Endodermal cell (in vitro differentiated cells): ENCODE measurements around the gene EIF5A. TPM values are rescaled to one million over a fixed set of nuclear protein-coding genes. Genes with fewer than 3 reads are reported as not detected.

ENCODE experiments used
- DNase-seq: peaks from one replicate; pipeline ENCODE4 v3.0.0-alpha.2; 2017
- H3K27ac ChIP-seq: 2 replicates; pipeline ENCODE4 v1.5.1; 2013; ENCODE audit warnings: mild to moderate bottlenecking, low read depth, low read length, moderate library complexity
- H3K27me3 ChIP-seq: 2 replicates; pipeline ENCODE4 v1.6.1; 2013; ENCODE audit warnings: mild to moderate bottlenecking, low read length, moderate library complexity; ENCODE audit not compliant: insufficient read depth, control insufficient read depth, poor library complexity, severe bottlenecking
- H3K36me3 ChIP-seq: 2 replicates; pipeline ENCODE4 v1.7.0; 2013; ENCODE audit warnings: mild to moderate bottlenecking, low read length, moderate library complexity; ENCODE audit not compliant: control insufficient read depth, insufficient read depth
- H3K4me1 ChIP-seq: one replicate; pipeline ENCODE4 v1.7.0; 2013; ENCODE audit warnings: low read length; ENCODE audit not compliant: control insufficient read depth, insufficient read depth
- H3K4me3 ChIP-seq: 2 replicates; pipeline ENCODE4 v1.5.1; 2013; ENCODE audit warnings: mild to moderate bottlenecking, low read length, moderate library complexity
- H3K9ac ChIP-seq: 2 replicates; pipeline ENCODE4 v1.6.1; 2013; ENCODE audit warnings: mild to moderate bottlenecking, low read length, moderate library complexity; ENCODE audit not compliant: poor library complexity, severe bottlenecking; ENCODE audit errors: extremely low read depth
- H3K9me3 ChIP-seq: 2 replicates; pipeline ENCODE4 v1.6.1; 2013; ENCODE audit warnings: mild to moderate bottlenecking, low read length, moderate library complexity; ENCODE audit not compliant: control insufficient read depth
- H3K27ac Mint-ChIP-seq: 2 replicates; pipeline ENCODE4 v1.8.0; 2020; ENCODE audit warnings: mixed read lengths
- H3K27me3 Mint-ChIP-seq: 2 replicates; pipeline ENCODE4 v1.8.0; 2021; ENCODE audit warnings: mild to moderate bottlenecking, mixed read lengths; ENCODE audit not compliant: insufficient read depth
- H3K36me3 Mint-ChIP-seq: 2 replicates; pipeline ENCODE4 v1.8.0; 2020; ENCODE audit warnings: low read depth, mixed read lengths
- H3K4me1 Mint-ChIP-seq: 2 replicates; pipeline ENCODE4 v1.8.0; 2020; ENCODE audit warnings: mixed read lengths
- H3K4me3 Mint-ChIP-seq: 2 replicates; pipeline ENCODE4 v1.8.0; 2020; ENCODE audit warnings: mild to moderate bottlenecking, moderate library complexity, mixed read lengths
- H3K9me3 Mint-ChIP-seq: 2 replicates; pipeline ENCODE4 v1.8.0; 2020; ENCODE audit warnings: mild to moderate bottlenecking, mixed read lengths
- WGBS, 2 experiments: methylation state at CpG; one replicate each; pipeline versions ENCODE4 v1.1.5 to v1.1.7; 2013; ENCODE audit warnings: missing lambda C conversion rate in 2 of 2, mixed read lengths in 1 of 2; ENCODE audit not compliant: insufficient coverage in 1 of 2, insufficient read length in 1 of 2; 5-methylcytosine and 5-hydroxymethylcytosine counted together
- total RNA-seq, 2 donors: library from RNA; stranded (reverse); fragmentation: NEBNext Ultra II Directional in 1 of 2; extraction: Animal tissue kit (Norgen Biotek cat#: 25700) in 1 of 2; gene quantifications; 2 replicates in 1 of 2; 3 replicates in 1 of 2; pipeline ENCODE4 v1.2.1, GENCODE V29; 2021
- TF ChIP-seq, protein P1 (sequence below): fragments of 200-600 bp; sonication (generic); conservative IDR thresholded peaks from 2 replicates; pipeline ENCODE4 v1.5.0; 2021; ENCODE audit warnings: antibody characterized with exemption, mild to moderate bottlenecking

Gene EIF5A
- total RNA-seq, 2 donors from 2014 or later = 488 to 556 TPM

DNA sequence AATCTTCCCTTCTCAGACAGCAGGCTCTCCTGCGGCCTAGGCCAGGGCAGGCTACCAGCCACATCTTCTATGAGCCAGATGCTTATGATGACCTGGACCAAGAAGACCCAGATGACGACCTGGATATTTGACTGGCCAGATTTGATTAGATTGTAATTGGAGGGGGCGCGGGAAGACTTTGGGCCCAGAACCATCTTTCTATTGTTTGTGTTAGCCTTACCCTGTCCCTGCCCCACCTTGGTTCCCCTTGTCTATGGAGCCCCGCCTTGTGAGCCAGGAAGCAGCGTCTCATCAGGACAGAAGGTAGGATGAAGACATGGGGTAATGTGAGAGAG lies 47.9 kb upstream of the EIF5A start:
- TF ChIP-seq, protein P1, sequence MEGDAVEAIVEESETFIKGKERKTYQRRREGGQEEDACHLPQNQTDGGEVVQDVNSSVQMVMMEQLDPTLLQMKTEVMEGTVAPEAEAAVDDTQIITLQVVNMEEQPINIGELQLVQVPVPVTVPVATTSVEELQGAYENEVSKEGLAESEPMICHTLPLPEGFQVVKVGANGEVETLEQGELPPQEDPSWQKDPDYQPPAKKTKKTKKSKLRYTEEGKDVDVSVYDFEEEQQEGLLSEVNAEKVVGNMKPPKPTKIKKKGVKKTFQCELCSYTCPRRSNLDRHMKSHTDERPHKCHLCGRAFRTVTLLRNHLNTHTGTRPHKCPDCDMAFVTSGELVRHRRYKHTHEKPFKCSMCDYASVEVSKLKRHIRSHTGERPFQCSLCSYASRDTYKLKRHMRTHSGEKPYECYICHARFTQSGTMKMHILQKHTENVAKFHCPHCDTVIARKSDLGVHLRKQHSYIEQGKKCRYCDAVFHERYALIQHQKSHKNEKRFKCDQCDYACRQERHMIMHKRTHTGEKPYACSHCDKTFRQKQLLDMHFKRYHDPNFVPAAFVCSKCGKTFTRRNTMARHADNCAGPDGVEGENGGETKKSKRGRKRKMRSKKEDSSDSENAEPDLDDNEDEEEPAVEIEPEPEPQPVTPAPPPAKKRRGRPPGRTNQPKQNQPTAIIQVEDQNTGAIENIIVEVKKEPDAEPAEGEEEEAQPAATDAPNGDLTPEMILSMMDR = no peak
- no peaks in the 10 kb centered on the region for H3K9me3 Mint-ChIP-seq
- H3K27me3 ChIP-seq = peaks cover 36% of the 10 kb centered on the region
- peaks cover 34% of the 10 kb centered on the region for H3K36me3 Mint-ChIP-seq
- H3K4me3 ChIP-seq = no peak overlapping the region
- H3K4me1 ChIP-seq = no peaks in the 10 kb centered on the region
- H3K9me3 ChIP-seq = no peaks in the 10 kb centered on the region
- H3K4me1 Mint-ChIP-seq = peaks cover 12% of the 10 kb centered on the region
- no peaks in the 10 kb centered on the region for H3K27me3 Mint-ChIP-seq
- WGBS, 2 experiments = 93 to 100% methylated on average over 1 to 5 of the region's 6 CpGs
- H3K36me3 ChIP-seq = peaks cover 29% of the 10 kb centered on the region
- peak overlapping the region; percentile 52 for H3K27ac Mint-ChIP-seq
- no peak overlapping the region for H3K9ac ChIP-seq
- H3K4me3 Mint-ChIP-seq = peak overlapping the region; percentile 98
- no peak for DNase-seq
- no peak overlapping the region for H3K27ac ChIP-seq

DNA sequence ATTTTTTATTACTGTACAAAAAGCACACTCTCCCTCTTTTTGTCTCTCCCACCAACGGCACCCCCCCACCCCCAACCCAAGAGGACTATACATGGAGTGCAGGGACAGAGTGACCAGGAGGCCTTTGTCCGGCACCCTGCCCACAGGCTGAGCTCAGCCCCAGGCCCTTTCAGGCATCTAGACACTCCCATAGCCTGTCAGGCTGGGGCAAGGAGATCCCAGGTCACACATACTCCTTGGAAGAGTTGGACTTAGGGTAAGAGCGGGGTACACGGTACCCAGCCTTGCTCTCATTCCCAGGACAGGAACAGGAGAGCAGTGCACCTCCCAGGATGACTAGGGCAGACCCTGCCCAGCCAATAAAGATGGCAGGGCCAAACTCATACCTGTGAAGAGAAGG lies 47.3 kb upstream of the EIF5A start:
- Mint-ChIP-seq H3K36me3 (peaks cover 28% of the 10 kb centered on the region), H3K27me3 (no peaks in the 10 kb centered on the region), H3K4me3 (peak overlapping the region; percentile 98), H3K9me3 (no peaks in the 10 kb centered on the region), H3K27ac (peak overlapping the region; percentile 88), H3K4me1 (peaks cover 12% of the 10 kb centered on the region)
- H3K9ac ChIP-seq = no peak overlapping the region
- WGBS, 2 experiments = 60 to 94% methylated on average over 1 to 4 of the region's 4 CpGs
- no peaks in the 10 kb centered on the region for H3K4me1 ChIP-seq
- TF ChIP-seq, protein P1 = no peak
- H3K27me3 ChIP-seq = peaks cover 36% of the 10 kb centered on the region
- no peak for DNase-seq
- peaks cover 23% of the 10 kb centered on the region for H3K36me3 ChIP-seq
- no peaks in the 10 kb centered on the region for H3K9me3 ChIP-seq
- peak overlapping the region; percentile 73 for H3K4me3 ChIP-seq
- H3K27ac ChIP-seq = no peak overlapping the region

DNA sequence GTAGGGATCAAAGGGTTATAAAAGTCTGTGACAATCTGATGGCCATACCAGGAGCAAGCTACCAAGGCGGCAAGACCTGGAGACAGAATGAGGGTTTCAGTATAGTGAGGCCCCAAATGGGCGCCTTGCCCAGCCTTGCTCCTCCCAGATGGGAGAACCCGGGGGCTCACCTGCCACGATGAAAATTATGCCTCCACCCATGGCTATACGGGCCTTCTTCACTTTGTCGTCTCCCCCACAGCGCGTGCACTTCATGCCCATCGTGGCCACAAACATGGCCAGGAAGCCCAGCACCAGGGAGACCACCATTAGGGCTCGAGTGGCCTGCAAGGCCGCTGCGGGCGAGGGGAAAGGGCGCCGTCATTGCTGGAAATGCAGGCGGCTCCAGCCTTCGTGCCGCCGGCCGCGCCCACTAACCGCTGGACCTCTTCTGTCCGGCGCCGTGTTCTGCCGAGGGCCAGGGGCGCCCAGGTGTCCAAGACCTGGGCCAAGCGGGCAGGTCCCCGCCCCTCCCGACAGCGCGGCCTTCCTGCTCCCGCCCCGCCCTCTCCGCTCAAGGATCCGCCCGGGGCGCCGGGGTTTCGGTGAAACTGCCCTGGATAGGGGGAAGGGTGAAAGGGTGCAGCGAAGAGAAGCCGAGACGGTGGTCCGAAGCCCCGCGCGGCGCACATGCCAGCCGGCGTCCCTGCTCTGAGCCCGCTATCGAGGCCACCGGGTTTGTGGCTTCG lies 46.6 kb upstream of the EIF5A start:
- Histone ChIP-seq H3K9me3 (no peaks in the 10 kb centered on the region), H3K4me3 (peak overlapping the region; percentile 73), H3K36me3 (peaks cover 23% of the 10 kb centered on the region), H3K9ac (peak overlapping the region; percentile 30), H3K27me3 (peaks cover 36% of the 10 kb centered on the region), H3K27ac (no peak overlapping the region), H3K4me1 (no peaks in the 10 kb centered on the region)
- peaks cover 12% of the 10 kb centered on the region for H3K4me1 Mint-ChIP-seq
- WGBS, 2 experiments = 13 to 25% methylated on average over 20 to 54 of the region's 54 CpGs
- DNase-seq = peak; percentile 92
- peak overlapping the region; percentile 98 for H3K4me3 Mint-ChIP-seq
- no peaks in the 10 kb centered on the region for H3K9me3 Mint-ChIP-seq
- TF ChIP-seq, protein P1 = no peak
- peak overlapping the region; percentile 89 for H3K27ac Mint-ChIP-seq
- H3K36me3 Mint-ChIP-seq = peaks cover 25% of the 10 kb centered on the region
- no peaks in the 10 kb centered on the region for H3K27me3 Mint-ChIP-seq
